DMS79 treated with DMSO at 0.1 percent for 48 hours (cell line): ENCODE data around the gene TSPEAR.
A peak's percentile ranks its signal among the peaks of the same experiment; 100 is the strongest.

Experiments
- DNase-seq: peaks from one replicate; lab custom pipeline; 2025; lab: John Stamatoyannopoulos, UW

The TSPEAR gene

DNA sequence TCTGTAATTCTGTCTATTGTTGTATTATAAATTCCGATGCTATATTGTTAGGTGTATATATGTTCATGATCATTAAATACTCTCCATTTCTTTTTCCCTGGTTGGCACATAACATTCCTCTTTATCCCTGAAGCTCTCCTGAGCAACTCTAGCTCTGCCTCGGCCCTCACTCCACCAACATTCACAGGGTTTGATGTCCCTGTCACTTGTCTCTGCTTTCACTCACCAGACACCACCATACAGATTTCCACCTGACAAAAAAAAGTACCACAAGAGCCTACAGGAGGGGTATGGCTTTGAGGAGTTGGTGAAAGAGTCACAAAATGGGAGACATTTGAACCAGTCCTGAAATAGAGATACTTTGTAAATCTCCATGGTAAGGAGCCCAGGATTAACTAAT is 8.8 kb upstream of the TSPEAR start:
- DNase-seq, result no peak

DNA sequence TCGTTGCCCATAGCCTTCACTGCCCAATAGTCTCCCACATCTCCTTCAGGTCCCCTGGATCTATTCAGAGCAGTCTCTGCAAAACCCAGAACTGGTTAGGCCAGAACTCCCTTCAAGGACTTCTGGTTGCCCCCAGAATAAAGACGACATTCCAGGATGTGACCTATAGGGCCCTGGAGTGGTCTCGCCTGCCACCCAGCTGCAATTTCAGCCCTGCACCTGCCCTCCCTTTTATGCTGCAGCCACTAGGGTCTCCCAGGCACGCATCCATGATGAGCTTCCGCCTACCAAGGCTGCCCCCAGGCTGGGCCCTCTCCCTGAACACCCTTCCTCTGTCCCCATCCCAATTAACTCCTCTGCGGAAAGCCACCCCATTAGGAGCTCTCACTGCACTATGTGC is 7.2 kb upstream of the TSPEAR start:
- no peak for DNase-seq

DNA sequence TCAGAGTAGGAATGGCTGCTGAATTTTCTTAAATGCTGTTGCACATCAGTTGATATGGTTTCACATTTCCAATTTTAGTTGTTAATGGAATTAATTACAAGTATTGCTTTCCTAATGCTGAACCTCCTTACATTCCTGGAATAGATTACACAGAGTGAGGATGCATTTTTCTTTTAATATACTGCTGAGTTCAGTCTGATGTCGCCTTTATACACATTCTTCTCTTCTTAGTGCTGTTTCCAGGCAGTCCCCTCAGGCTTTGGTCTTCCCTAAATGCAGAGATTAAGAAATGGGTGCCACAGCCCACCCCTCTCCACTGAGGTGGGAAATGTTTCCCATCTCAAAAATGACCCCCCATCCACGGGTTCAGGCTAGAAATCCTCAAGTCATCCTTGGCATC is 6.7 kb upstream of the TSPEAR start:
- no peak for DNase-seq

DNA sequence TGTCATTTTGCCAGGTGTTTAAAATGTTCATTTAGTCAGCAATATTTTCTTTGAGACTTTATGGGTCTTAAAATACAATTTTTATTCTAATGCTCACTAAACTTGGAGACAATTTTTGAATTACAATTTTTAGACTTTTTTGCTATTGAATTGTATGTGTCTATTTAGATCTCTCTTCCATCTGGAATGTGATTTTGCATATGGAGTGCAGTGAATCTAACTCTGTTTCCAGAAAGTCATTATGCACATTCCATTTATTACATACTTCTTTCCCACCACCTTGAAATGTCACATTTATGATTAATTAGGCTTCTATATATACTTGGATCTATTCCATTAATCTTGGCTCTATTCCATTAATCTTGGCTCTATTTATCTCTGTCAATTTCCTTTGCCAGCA is 5.6 kb upstream of the TSPEAR start:
- DNase-seq, result no peak

DNA sequence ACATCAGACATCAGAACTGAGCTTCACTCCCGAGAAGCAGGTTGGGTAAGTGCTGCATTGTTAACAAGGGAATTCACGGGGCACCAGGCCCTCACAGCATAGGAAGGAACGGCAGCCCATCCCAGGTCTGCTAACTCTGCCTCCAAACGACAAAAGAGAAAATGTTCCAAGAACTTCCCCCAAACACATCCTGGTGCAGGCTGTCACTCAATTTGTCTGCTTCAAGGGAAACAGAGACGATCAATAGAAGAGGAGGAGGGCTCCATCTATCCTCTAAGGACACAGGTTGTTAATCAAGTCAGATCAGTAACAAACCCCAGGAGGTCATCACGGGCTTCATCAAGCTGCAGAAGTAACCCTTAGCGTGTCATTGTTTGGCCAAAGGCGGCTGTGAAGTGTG is 3.5 kb upstream of the TSPEAR start:
- DNase-seq, result no peak

DNA sequence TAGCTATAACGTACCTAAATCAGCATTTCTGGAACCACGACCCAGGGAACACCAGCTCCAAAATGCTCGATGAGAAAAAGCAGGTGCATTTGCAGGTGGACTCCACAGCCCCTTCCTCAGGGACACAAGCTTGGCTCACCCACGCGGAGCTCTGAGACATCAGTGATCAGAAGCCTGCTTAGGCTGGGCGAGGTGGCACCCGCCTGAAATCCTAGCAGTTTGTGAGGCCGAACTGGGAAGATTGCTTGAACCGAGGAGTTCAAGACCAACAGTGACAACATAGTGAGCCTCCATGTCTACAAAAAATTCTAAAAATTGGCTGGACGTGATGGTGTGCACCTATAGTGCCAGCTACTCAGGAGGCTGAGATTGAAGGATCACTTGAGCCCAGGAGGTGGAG is 2.5 kb upstream of the TSPEAR start:
- DNase-seq, result no peak

DNA sequence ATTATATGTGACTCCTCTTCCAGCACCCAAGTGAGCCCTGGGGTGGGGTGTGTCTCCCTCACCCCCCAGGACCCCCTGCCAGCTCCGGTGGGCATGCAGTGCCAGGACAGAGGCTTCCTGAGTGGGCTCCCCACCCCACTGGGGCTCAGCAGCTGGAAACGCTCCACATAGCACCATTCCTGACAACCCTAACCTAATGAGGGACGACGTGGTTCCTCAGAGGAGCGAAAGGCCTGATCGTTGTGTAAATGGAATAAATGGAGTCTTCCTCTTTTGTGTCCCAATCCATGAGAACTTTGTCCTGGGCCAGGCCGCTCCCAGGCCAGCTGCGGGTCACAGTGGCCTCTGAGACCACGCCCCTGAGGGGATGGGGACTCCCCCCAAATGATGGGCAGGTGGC is 1.8 kb upstream of the TSPEAR start:
- DNase-seq, result no peak

DNA sequence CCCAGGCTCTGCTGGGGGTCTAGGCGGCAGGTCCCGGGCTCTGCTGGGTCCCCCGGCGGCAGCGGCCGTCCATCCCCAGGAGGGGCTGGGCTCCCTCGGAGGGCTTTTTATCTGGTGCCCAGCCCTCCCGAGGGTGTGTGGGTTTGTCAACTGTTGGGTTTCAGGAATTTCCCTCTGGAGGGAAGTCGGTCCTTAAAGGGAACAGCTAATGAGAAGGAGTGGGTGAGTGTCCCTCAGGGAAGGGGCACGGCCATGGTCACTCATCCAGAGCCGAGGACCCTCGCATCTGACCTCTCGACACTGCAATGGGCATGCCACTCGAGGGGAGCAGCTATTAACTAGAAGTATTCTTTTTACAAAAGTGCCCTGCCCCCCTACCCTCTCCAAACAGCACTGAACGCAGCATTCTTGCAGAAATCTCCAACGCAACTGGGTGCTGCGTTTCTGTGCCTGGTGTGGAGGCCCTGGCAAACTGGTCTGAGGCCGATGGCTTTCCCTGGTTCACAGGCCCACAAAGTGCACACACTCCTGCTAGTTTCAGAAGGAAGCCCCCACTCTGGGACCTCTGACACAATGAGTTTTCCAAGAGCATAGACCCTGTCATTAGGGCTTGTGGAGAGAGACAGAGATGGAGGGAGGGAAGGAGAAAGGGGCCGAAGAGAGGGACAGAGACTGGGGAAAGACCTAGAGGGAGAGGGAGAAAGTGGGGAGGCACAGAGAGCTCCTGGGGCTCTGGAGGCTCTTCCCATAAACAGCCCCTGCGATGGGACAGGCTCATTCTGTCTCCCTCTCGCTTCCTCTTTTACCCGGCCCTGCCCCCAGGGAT is 1.0 kb upstream of the TSPEAR start:
- peak; percentile 41 for DNase-seq

DNA sequence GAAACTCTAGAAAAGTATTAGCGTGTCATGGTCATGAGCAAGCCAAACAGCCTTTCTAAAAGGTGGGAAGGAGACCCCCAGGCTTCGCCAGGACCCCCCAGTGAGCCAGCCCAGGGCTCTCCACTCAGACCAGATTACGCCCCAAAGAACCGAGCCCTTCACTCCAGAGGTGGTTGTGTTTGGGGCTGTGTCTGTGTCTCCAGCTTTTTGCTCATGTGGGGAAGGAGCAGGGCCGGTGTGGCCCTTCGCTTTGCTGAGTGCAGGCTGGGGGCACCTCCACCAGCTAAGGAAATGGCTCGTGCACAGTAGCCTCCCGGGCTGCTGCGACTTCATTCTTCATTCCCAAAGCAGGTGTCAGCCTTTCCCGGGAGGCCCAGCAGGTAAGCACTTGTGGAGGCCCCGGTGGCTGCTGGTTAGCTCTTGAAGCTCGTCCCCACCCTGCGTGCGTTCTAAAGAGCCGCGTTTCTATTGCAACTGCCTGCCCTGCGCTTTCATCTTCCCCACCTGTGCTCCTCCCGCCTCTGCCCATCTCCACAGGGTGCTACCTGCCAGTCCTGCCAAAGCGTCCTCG is 531 bp downstream of the TSPEAR start:
- peak; percentile 94 for DNase-seq

DNA sequence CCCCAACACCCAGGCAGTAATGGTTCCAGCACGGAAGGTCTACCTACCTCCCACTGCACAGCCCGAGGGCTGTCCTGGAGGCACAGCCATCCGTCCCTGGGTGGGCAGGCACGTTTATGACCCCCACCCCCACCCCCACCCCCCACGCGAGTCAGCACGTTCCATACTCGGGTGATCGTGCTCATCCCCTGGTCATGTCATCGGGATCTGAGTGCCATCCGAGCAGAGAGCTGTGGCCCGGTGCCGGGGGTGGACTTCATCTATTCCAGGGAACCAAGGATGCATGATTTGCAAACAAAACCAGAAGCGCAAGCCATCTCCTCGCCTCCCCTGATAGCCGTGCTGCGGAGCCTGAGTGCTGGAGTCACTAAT is 1.1 kb downstream of the TSPEAR start:
- DNase-seq, result no peak

DNA sequence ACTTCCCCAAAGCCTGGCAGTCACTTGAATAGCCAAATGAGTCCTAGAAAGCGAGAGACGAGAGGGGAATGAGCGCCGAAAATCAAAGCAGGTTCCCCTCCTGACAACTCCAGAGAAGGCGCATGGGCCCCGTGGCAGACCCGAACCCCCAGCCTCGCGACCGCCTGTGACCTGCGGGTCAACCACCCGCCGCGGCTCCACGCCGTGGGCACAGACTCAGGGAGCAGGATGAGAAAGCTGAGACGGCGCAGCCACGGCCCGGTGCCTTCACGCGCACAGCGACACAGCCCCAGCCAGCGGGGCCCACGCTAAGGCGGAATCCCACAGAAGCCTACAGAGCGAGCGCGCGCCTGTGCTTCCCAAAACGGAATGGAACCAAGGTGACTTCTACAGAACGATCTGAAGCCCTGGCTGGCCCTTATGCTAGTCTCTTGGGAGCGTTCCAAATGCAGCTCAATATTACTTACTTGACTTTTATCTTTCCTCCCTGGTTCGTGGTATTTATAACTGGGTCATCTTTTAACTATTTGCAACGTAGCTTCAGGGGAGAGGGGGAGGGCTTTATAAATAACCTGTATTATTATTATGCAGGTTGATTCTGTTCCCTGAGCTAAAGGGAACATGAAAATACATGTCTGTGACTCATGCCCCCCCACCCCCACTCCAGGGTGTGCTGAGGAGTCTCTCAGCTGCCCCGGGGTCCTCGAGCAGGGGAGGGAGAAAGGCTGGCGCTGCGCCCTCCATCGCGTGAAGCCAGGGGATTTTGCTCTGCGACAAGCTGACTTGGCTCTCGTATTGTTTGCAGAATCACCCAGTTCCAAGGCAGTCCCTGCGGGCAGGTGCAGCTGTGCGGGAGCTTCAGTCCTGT is 1.7 kb downstream of the TSPEAR start:
- peak; percentile 91 for DNase-seq

DNA sequence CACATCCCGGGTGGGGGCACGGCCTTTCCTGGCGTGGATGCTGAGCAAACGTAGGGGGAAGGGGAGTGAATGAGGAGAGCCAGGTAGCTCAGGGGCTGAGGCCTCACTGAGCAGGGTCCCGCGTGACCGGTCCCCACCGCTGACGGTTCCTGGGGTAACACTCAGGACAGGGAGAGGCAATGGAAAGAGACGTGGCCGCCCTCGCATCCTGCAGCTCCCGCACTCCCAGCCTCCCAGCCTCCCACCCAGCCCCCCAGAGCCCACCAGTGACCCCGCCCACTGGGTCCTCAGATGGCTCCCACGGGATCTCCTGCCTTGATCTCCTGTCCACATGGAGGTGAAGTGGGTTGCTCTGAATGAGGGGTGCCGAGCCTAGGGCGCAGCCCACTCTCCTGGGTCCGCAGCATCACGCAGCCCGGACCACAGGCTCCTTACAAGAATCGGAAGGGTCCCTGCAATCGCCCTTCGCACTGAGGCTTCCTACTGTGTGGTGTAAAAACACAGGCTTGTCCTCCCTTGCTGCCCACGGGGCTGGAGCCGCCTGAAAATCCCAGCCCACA is 2.4 kb downstream of the TSPEAR start:
- DNase-seq, result no peak

DNA sequence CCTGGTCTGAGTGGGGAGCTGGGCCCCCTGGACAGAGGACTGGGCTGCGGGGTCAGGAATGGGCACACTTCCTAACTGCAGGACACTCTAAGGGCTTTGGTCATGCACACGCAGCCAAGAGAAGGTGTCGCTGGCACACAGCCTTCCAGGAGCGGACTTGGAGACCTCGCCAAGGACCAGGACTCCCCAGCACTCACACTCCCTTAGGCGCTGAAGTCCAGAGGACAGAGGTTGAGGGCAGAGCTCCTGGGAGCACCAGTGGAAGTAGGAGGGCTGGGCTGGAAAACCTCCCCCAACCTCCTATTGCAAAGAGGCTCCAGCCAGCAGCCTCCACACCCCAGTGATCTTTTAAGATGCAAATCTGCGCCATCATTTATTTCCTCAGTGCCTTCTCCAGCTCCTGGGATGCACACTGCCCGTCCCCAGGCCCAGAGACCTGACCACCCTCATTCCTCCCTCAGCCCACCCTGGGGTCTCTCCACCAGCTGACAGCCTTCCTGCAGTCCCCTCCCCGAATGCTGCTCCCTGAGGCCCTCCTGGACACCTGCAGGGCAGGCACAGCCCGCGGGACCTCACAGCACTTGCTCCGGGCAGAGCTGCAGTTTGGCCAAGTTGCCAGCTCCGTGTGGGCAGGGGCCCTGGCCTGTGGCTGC is 3.0 kb downstream of the TSPEAR start:
- peak; percentile 57 for DNase-seq

DNA sequence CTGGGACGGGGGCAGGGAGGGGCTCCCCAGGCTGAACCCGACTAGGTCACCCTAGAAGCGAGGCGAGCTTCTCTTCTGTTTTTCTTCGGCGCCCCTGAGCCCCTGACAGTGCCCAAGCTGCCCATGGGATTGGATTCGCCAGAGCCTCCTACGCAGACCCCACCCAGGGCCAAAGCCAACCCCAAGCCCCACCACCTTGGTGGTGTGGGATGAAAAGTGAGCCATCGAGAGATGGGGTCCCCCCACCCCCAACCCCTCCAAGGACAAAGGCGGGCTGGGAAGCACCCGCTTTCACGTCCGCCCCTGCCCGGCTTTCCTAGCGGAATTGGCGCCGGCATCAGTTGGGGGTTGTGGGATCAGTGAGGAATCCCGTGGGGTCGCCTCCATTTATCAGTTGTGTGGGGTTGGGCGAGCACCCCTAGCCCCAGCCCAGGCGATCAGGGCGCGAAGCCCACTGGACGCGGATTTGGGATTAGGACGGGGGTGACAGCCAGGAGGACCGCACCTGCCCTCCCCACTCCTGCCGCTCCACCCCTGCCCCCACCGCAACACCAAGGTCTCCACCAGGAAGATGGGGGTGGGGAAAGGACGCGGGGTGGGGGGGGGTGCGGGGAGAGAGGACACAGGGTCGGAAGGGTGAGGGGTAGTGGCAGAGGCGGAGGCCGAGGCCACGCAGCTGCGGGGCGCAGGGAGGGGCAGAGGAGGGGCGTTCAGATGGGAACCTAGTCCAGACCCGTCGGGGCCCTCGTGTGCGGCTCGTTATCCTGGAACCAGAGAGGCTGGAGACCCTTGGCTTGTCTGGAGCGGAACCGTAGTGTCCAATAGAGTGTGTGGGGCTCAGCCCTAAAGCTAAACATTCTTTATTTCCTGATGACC is 4.4 kb downstream of the TSPEAR start:
- DNase-seq, result no peak

DNA sequence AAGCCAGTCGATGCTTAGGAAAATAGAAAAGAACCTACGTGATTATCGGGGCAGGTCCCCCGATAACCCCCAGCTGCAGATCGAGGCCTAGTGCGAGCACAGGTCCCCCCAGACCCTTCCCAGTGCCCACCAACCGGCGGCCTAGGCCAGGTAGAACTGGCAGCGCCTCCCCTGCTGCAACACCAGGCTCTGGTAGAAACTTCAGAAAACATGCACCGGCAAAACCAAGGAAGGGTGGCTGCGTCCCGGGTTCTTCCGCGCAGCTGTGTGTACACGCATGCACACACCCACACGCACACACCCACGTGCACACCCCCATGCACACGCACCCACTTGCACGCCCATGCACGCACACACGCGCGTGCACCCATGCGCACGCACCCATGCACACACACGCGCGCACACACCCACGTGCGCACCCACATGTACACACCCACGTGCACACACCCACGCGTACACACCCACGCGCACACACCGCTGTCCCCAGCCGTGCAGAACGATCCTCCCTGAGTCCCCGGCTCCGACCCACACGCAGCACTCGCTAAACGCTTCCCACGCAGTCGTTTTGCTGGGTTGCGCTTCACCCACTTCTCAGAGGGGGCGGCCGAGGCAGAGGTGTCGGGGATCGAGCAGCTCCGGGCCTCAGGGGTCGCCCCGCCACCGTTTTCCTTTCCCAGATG is 5.2 kb downstream of the TSPEAR start:
- no peak for DNase-seq

DNA sequence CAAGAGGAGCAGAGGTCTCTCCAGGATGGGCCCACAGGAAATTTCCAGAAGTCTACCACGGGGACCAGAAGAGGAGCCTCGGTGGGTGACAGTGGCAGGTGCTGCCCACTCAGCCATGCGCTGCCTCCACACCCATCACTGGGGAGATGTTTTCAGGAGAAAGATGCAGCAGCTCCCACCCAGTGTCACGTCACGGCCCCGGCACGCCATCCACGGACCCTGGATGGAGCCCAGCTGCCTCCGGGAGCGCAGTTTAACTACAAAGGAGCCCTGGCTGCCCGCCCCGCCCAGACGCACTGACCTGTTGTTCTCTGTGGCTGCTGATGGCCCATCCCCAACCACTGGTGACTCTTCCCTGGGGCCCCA is 6.8 kb downstream of the TSPEAR start:
- no peak for DNase-seq

DNA sequence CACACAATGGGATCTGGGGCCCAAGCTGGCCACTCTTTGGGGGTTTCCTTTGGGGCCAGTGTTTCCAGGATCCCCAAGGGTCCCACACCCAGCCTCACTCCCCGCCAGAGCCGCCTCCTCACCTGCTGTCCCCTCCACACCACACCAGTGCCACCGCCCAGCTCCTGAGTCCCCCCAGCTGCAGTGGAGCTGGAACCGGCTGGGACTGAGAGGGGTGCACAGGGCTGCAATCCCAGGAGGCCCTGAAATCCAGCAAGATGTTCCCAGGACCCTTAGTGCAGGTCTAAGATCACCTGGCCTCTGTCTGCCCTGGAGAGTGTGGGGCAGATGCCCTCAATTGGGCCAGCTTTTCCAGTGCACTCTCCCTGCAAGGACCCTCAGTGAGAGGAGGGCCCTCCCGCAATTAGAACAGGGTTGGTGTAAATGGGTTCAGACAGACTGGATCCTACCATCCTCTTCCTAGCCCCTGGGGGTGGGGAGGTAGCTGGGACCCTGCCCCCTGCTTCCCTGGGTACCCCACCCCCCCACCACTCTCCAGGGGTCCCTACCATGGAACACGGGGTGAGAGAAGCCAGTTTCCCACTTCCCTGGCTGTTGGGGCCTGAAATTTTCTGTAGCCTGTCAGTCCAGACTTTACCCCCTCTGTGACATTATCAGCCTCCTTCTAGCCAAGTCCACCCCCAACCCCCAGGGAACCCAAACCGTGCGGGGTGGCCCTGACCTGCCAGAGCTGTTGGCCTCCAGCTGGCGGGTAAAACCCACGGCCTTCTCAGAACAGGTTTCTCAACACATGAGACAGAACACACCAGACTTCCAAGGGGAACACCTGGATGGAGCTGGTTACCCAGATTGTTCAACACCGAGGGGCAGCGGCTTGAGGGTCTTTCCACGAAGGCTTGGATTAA is 7.4 kb downstream of the TSPEAR start:
- DNase-seq, result no peak

DNA sequence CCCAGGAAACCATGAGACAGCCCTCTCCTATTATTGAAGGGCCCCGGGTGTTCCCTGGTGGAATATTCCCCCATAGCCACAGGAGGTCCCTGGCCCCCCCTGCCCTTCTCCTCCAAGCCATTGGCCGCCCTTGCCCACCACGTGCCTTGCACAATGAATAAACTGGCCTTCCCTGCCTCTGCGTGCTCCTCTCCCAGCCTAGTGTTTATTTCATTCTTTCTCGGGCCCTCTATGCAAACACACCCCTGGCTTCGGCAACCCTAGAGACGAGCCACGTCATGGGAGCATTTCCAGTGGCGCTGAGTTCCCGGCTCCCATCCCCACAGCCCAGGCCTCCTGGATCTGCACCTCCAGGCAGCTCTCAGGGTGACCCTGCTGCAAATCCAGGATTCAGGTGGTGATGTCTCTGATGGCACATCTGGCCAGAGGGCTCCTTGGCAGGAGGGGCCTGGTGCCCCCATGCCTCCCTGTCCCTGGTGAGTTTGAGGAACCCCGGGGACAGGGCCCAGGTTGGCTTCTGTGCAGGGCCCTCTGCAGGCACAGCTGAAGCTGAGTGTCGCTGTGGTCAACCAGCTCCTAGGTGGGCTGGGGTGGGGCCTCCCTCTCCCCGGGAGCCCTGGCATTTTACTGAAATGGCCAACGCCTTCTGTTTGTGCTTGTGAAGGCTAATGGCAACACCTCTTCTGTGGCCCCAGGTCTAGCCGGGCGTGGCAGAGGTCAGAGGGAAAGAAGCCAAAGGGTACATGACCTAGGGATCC is 8.2 kb downstream of the TSPEAR start:
- DNase-seq, result no peak
